GM19452 (cell line): ENCODE results near the gene MED9.
"Not testable (repeated sequence)": the region's sequence is repeated elsewhere in the genome, so short reads cannot be mapped to it uniquely, and the experiment has no call there.

ENCODE experiments used
- ATAC-seq: cut with Tn5 transposase; IDR thresholded peaks from one replicate; pipeline ENCODE4 v1.9.1; 2021; ENCODE audit not compliant: unreplicated experiment

MED9 gene, protein sequence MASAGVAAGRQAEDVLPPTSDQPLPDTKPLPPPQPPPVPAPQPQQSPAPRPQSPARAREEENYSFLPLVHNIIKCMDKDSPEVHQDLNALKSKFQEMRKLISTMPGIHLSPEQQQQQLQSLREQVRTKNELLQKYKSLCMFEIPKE

DNA sequence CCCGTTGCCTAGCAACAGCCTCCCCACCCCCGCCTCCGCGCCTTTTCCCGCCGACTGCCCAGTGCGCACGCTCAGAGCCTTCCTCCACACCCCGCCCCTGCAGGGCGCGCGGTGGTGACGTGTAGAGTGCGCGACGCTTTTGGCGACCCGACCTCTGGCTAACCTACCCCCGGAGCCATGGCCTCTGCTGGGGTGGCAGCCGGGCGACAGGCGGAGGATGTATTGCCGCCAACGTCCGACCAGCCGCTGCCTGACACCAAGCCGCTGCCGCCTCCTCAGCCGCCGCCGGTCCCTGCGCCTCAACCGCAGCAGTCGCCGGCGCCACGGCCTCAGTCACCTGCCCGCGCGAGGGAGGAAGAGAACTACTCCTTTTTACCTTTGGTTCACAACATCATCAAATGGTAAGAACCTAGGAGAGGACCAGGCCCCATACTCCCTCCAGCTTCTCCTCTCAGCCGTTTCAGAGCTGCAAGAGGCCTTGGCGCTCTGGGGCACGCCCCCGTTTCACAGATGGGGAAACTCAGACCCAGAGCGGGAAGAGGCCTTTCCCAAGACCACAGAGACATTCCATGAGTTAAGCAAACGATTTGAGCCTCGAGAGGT lies at the start of gene MED9:
TSS of gene MED9 (plus strand) at position 136 of the 603 bp plus-strand sequence. CDS start at position 178, 42 bp downstream.
- peak; percentile 71 for ATAC-seq

DNA sequence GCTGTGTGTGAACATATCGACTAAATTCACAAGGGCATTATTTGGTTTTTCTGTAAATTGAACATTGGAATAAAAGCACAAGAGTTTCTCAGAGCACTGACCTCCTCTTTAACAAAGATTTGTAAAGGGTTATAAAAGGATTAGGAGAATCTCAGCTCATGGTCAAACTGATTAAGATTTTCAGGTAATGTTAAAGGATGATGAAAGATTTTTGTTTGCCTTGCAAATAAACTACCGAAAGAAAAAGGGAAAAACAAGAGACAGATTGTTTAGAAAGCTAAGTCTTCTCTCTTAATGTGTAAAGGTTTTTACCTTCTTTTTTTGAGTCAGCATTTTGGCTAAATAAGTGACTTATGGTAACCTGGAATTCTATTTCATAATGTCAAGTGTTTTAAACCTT lies 47.6 kb upstream of the MED9 start:
- ATAC-seq: no peak

DNA sequence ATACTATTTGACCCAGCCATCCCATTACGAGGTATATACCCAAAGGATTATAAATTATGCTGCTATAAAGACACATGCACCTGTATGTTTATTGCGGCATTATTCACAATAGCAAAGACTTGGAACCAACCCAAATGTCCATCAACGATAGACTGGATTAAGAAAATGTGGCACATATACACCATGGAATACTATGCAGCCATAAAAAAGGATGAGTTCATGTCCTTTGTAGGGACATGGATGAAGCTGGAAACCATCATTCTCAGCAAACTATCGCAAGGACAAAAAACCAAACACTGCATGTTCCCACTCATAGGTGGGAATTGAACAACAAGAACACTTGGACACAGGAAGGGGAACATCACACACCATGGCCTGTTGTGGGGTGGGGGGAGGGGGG lies 45.9 kb upstream of the MED9 start:
- not testable (repeated sequence) for ATAC-seq

DNA sequence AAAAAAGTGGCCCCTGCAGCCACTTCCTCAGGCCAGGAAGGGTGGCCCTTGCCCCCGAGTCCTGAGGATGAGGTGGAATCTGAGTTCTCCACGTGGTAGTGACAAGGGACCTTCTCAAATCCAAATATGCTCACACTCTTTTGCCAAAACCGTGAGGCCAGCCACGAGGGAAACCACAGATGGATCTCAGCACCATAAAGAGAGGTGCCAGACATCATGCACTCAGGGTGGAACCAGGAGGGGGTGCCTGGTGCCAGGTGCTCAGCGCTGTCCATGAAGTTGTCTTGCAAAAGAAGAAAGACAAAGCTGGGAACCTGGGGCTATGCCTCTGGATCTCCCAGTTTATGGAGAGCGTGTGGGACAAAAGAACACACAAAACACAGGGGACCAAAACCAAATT lies 45.2 kb upstream of the MED9 start:
- ATAC-seq: no peak

DNA sequence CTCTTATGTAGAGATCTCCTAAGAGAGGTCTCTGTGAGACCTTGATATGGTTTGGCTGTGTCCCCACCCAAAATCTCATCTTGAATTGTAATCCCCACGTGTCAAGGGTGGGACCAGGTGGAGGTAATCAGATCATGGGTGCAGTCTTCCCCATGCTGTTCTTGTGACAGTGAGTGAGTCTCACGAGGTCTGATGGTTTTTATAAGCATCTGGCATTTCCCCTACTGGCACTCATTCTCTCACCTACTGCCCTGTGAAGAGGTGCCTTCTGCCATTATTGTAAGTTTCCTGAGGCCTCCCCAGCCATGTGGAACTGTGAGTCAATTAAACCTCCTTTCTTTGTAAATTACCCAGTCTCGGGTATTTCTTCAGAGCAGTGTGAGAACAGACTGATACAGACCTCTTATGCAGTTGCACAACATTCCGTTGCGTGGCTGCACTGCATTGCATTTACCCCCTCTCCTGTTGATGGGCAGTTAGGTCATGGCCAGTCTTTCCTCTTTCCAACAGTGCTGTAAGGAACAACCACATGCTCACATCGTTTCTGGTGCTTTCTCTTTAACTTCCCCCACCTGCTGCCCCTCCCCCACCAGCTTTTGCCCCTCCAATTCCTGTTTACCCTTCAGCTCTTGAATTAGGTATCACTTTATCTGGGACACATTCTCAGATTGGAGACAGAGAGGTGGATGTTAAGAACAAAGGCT lies 43.6 kb upstream of the MED9 start:
- ATAC-seq: no peak

DNA sequence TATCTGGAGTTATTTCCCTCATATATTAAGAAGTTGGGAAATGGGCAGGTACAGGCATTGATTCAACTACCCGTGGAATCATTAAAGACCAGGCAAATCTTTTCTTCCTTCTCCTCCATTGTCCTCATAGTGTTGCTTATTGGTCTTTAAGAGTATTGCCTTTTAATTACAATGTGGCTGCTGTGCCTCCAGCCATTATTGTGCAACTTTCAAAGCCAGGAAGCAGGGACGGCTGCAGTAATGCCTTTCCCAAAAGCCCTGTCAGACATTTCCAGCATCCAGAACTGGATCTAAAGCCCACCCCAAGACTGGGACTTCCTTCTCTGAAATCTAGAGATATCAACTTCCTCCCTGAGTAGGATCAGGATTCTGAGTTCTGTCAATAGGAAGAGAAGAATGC lies 42.3 kb upstream of the MED9 start:
- ATAC-seq: no peak

DNA sequence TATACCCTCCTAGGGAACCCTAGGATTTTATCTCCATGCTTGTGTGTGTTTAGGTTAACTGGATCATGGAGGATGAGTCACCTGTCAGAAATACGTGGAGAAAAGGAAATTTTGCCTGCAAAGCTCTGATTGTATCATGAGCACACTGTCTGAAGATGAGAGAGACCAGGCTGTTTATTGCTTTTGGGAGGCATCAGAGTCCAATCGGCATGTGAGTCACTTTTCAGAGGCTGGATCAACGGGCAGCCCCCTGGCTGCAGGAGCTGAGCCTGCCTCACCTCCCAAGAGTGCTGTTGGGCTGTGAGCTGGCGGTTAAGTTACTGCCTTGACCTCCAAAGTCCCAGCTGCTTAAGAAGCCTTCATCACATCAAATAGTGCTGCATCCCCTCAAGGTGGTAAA lies 41.5 kb upstream of the MED9 start:
- no peak for ATAC-seq

DNA sequence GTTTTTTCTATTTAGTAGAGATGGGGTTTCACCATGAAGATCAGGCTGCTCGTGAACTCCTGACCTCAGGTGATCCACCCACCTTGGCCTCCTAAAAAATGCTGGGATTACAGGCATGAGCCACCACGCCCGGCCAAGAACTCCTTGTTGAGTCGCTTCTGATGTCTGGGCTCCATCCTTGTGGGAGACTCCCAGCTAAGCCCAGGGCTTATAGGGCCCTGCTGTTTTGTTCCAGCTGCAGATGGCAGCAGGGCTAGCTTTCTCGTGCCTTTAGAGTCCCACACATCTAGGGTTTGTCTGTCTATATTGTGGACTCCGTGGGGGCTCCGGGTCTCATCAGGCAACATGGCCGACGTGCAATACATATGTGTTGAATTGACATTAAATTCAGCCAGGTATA lies 39.3 kb upstream of the MED9 start:
- no peak for ATAC-seq

DNA sequence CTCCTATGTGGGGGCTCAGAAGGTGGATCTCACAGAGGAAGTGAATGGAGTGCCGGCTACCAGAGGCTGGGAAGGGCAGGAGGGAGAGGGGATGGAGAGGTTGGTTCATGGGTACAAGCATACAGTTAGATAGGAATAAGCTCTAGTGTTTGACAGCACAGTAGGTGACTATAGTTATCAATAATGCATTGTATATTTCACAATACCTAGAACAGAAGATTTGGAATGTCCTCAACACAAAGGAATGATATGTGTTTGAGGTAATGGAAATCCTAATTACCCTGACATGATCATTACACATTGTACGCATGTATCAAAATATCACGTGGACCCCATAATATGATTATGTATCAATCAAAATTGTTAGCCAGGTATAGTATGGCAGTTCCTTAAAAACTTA lies 38.9 kb upstream of the MED9 start:
- ATAC-seq: no peak

DNA sequence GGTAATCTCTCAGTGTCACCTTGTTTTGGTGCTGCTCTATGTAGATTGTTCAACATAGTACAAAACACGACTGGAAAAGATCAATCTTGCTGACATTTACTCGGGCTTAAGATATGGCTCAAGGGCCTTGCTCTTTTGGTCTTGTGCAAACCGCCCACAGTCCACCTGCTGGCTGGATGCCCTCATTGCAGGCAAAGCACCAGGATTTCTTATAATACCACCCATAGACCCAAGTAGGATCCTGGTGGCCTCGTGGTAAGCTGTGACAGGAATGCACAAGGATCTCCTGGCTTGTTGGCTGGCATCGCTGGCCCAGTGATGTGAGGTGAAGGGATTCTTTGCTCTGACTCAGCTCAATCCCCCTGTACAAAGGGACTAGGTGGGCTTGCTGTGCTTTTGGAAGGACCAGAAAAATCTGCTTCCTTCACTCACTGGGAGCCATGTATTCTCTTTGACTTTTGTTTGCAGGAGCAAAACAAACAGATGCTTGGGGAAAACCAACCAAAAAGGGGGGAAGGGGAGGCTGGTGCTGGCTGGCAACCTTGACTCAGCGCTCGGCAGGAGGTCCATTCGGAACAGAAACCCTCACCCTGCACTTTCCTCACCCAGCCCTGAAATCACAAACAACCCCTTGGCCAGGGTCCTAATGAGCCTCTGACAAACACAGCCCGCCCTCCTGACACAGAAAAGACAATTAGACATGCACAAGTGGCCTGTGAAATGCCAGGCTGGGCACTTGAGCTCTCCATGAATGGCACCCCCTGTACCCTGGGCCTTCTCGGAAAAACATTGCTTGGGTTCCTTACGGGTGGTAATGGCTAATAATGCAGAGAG lies 36.6 kb upstream of the MED9 start:
- ATAC-seq: no peak

DNA sequence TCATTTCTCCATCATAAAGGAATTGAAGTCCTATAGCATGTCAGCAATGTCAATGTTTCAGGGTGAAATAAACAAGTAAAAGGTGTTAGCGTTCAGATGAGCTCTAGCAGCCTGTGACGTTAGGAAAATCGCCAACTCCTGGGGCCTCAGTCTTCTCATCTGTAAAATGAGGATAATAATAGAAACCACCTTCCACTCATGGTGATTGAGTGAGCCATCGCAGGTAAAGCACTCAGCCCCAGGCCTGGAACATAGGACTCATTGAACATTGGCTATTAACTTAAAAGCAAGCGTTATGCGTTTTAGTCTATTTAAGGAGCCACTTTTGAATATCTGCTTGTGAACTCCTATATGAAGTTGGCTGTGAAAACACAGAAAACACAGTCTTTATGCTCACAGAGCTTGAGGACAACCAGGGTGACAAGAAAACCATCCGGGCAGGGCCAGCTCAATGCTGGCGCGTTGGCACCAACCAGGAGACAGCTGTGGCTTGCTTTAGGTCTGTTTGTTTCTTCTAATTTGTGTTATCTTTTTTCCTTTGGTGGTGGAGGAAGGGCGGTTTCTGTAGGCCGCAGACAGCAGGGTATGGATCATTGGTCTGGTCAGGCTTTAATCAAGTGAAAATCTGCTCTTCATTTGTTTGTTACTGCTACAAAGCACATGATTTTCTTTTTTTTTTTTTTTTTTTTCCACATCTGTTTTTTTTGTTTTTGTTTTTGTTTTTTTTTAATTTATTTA lies 35.7 kb upstream of the MED9 start:
- ATAC-seq: no peak

DNA sequence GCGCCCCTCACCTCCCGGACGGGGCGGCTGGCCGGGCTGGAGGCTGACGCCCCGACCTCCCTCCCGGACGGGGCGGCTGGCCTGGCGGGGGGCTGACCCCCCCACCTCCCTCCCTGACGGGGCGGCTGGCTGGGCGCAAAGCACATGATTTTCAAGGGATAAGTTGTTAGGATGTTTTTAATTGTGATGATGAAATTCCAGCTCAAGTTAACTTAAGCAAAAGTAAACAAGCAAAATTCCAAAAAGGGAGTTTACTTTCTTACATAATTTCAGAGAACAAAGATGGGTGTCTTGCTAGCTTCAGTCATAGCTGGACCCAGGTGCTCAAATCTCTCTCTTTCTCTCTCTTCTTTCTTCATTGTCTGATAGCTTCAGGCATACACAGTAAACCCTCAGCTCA lies 33.6 kb upstream of the MED9 start:
- no peak for ATAC-seq

DNA sequence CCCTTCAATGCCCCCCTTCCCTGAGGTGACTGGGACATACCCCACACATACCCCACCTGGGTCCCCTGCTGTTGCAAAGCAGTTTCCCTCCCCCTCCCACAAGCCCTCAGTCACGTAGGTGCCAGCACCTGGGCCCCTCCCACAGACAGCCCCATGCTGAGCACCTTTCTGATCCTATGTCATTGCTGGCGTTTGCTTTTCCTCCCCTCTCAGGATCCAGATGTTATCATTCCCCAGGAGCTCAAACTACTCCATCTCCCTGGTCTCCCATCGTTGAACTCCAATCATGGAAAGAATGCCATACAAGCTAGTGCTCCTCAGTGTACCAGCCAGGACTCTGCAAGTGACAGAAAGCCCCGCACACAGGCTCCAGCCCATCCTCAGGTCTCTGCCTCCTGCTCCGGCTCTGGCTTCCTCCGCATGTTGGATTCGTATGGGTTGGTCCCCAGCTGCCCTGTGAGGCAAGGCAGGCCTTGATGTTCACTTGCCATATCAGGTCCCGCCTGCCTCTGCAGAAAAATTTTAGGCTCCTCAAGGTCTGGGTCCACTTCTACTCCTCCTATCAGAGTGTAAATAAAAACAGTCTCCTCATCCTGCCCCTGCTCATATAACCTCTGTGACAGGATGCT lies 31.4 kb upstream of the MED9 start:
- ATAC-seq: no peak

DNA sequence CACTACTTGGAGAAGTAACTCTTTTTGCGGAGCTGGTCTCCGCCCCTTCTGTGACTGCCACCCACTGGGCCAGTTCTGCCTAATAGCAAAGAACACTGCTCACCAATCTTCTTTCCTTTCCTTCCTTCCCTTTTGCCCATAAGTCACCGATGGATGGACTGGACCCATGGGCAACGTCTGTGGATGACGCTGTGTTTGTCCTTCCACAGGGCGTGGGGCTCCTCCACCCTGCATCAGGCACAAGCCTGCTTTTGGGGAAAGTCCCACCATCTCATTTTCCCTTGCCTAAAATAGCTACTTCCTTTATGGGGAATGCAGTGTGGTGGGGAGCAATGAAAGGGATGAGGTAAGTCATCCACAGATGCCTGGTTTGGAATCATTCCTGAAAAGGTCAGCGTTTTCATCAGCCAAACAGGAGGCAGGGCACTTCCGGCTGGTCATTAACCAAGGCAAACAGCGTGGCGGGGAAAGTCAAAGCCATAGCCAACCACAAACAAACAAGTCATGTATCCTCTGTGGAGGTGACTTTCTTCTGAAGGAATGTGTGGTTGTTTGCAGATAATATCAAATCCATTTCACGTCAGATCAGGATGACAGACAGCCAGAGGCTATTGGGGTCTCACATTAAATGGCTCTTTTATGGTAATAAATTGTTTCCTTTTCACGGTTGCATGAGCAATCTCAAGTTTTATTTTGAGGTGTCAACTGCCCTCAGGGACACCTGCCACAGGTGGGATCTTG lies 30.7 kb upstream of the MED9 start:
- no peak for ATAC-seq

DNA sequence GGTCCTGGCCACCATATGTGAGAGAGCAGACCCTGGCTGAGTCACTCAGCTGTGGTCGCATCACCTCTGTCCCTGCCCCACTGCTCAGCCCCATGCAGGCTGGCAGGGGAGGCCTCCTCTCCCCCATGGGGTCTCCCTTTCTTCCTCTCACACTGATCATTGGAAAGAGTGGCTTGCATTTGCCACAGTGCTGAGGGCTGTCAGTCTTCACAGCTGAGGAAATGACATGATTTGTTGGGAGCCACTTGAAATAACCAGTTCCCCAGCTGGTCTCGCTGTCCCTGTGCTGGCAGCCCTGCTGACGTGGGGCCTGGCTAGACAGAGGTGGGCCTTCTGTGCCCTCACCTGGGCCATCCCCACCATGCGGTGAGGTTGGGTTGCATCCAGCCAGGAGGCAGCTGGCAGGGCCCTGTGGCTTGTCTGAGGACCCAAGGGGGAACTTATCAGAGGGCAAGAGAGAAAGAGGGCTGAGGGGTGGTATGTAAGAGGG lies 30.1 kb upstream of the MED9 start:
- ATAC-seq: no peak

DNA sequence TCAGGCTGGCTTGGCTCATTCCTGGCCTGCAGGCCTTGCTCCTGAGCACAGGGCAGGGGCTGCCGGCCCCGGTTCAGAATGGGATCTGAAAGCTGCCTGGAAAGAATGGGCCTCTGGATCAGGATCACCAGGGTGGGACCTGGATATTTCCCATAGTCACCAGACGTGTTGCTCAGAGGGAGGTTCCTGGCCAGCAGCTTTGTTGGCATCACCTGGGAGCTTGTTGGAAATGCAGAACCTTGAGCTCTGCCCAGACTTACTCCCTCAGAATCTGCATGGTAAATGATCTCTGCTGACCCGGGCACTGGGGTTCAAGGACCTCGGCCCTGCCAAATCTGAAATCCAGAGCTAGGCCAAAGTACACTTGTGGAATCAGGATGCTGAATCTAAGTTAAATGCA lies 29.5 kb upstream of the MED9 start:
- ATAC-seq: no peak

DNA sequence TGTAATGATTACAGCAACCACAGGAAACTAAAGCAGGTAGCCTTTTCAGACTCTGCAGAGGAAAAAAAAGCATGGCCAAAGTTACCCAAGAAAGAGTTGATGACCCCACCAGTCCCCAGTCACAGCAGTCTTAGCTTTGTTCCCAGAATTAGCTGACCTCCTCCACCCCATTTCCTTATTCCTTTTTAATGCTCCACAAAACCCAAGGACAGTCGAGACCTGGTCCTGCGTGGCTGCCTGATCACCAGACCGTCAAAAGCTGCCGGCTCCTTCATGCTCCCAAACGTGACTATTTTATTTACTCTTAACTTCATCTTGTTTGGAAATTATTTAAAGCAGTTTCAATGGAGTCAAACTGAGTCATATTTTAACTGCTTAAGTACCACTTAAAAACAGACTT lies 28.7 kb upstream of the MED9 start:
- ATAC-seq: no peak

DNA sequence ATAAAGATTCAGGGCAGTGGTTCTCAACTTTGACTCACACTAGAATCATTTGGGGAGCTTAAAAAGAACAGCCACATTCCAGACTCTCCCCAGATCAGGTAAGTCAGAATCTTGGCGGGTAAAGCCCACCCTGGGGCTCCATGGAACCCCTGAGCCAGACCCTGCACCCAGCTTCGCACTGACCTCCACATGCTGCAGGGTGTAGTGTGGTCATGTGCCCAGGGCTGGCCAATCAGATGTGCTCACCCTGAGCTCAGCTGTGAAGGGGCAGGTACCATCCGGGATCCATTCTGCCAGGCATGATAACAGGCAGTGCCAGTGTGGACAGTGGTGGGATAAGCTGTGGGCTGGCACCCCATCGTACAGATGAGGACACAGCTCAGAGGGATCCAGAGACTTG lies 28.1 kb upstream of the MED9 start:
- no peak for ATAC-seq

DNA sequence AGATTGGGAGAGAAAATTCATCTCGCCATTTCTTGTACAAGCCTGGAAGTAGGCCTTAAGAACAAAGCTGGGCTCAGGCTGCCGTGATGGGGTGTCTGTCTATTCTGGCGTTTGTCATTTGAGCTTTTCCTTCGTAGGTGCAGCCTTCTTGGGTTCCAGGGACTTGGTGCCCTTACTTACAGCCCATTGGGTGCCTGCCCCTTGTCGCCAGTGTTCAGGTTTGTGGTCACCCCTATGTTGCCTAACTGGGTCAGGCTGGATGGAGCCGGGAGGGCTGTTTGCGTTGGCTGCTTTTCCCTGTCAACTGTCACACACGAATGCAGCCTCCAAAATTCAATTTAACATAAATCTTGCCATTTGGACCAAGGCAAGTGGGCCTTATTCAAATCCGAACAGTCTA lies 23.7 kb upstream of the MED9 start:
- ATAC-seq: no peak

DNA sequence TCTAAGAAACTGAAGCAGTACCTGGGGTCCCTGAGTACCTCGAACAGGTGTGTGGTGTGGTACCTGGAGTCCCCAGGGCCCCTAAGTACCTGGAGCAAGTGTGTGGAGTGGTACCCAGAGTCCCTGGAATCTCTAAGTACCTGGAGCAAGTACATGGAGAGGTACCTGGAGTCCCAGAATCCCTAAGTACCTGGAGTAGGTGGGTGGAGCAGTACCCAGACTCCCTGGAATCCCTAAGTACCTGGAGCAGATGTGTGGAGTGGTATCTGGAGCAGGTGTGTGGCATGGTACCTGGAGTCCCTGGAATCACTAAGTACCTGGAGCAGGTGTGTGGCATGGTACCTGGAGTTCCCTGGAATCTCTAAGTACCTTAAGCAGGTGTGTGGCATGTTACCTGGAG lies 22.5 kb upstream of the MED9 start:
- ATAC-seq: no peak
